Measurements from ENCODE around the gene SLC35B4. TPM values are rescaled to one million over a fixed set of nuclear protein-coding genes. Genes with fewer than 3 reads are reported as not detected.

Gene SLC35B4
- total RNA-seq, 1 experiment from 2014 or later, result 14.7 TPM

DNA sequence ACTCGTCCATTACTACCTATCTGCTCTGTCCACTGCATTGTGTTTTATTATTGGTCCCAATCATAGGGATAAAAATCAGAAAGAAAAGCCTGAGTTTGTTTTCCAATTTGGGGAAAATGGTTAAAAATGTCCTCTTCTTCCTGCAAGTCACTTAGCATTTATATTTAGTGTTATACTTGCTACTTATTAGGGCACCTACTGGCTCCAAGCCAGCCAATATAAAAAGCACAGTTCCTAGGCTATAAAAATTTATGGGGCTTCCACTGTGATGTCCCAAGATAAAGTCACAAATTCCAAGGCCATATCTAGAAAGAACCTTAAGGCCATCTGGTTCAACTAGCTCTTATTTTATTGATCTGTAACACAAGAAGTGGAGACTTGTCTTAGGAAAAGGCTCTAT is 3.2 kb downstream of the SLC35B4 start (continued):
- TF ChIP-seq, protein P1, sequence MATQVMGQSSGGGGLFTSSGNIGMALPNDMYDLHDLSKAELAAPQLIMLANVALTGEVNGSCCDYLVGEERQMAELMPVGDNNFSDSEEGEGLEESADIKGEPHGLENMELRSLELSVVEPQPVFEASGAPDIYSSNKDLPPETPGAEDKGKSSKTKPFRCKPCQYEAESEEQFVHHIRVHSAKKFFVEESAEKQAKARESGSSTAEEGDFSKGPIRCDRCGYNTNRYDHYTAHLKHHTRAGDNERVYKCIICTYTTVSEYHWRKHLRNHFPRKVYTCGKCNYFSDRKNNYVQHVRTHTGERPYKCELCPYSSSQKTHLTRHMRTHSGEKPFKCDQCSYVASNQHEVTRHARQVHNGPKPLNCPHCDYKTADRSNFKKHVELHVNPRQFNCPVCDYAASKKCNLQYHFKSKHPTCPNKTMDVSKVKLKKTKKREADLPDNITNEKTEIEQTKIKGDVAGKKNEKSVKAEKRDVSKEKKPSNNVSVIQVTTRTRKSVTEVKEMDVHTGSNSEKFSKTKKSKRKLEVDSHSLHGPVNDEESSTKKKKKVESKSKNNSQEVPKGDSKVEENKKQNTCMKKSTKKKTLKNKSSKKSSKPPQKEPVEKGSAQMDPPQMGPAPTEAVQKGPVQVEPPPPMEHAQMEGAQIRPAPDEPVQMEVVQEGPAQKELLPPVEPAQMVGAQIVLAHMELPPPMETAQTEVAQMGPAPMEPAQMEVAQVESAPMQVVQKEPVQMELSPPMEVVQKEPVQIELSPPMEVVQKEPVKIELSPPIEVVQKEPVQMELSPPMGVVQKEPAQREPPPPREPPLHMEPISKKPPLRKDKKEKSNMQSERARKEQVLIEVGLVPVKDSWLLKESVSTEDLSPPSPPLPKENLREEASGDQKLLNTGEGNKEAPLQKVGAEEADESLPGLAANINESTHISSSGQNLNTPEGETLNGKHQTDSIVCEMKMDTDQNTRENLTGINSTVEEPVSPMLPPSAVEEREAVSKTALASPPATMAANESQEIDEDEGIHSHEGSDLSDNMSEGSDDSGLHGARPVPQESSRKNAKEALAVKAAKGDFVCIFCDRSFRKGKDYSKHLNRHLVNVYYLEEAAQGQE (IDR thresholded peaks at IDR 0.05; ENCODE audit: low read depth), result no peak

DNA sequence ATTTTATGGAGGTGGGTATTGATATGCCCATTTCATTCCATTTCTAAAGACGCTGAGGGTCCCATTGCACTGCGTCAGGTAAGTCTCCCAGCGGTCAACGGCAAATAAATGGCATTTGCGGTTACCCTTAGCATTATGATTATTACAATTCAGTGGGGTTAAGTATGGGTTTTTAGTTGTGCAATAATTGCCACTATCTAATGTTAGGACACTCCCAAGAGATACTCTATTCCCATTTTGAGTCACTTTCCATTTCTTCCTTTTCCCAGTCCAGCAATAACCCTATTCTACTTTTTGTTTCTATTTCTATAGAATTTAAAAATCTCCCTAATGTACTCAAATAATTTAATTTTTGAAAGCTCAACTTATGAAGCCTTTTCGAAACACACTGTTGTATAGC is 4.0 kb downstream of the SLC35B4 start:
- RAD21 ChIA-PET (ENCODE audit: low non-redundant PET in 1 of 2, low total read pairs in 2 of 2, uncharacterized antibody in 2 of 2, unreplicated experiment in 2 of 2), result no interaction called here
- TF ChIP-seq, protein P1 (IDR thresholded peaks at IDR 0.05; ENCODE audit: low read depth), result no peak
- TF ChIP-seq SIN3A (IDR thresholded peaks at IDR 0.05; ENCODE audit: low read depth), result no peak
- TF ChIP-seq EZH2phosphoT487 (IDR thresholded peaks at IDR 0.05; ENCODE audit: borderline replicate concordance), result no peak
- TF ChIP-seq CEBPB (IDR thresholded peaks at IDR 0.05; ENCODE audit: low read depth), result no peak
- TF ChIP-seq, protein P2, sequence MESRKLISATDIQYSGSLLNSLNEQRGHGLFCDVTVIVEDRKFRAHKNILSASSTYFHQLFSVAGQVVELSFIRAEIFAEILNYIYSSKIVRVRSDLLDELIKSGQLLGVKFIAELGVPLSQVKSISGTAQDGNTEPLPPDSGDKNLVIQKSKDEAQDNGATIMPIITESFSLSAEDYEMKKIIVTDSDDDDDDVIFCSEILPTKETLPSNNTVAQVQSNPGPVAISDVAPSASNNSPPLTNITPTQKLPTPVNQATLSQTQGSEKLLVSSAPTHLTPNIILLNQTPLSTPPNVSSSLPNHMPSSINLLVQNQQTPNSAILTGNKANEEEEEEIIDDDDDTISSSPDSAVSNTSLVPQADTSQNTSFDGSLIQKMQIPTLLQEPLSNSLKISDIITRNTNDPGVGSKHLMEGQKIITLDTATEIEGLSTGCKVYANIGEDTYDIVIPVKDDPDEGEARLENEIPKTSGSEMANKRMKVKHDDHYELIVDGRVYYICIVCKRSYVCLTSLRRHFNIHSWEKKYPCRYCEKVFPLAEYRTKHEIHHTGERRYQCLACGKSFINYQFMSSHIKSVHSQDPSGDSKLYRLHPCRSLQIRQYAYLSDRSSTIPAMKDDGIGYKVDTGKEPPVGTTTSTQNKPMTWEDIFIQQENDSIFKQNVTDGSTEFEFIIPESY (IDR thresholded peaks at IDR 0.05; ENCODE audit: extremely low read depth, insufficient replicate concordance, low read length), result no peak
- TF ChIP-seq SRF (IDR thresholded peaks at IDR 0.05; ENCODE audit: low read depth), result no peak
- no peak for TF ChIP-seq EZH2 (IDR thresholded peaks at IDR 0.05)
- no peak for TF ChIP-seq POLR2A (IDR thresholded peaks at IDR 0.05; ENCODE audit: borderline replicate concordance, extremely low read depth, insufficient read depth, insufficient read length)
- TF ChIP-seq JUND (IDR thresholded peaks at IDR 0.05), result no peak
- TF ChIP-seq CBX3 (IDR thresholded peaks at IDR 0.05; ENCODE audit: low read depth), result no peak
- TF ChIP-seq, protein P3, sequence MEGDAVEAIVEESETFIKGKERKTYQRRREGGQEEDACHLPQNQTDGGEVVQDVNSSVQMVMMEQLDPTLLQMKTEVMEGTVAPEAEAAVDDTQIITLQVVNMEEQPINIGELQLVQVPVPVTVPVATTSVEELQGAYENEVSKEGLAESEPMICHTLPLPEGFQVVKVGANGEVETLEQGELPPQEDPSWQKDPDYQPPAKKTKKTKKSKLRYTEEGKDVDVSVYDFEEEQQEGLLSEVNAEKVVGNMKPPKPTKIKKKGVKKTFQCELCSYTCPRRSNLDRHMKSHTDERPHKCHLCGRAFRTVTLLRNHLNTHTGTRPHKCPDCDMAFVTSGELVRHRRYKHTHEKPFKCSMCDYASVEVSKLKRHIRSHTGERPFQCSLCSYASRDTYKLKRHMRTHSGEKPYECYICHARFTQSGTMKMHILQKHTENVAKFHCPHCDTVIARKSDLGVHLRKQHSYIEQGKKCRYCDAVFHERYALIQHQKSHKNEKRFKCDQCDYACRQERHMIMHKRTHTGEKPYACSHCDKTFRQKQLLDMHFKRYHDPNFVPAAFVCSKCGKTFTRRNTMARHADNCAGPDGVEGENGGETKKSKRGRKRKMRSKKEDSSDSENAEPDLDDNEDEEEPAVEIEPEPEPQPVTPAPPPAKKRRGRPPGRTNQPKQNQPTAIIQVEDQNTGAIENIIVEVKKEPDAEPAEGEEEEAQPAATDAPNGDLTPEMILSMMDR (IDR thresholded peaks at IDR 0.05 in 2 of 3, conservative IDR thresholded peaks at IDR 0.05 in 1 of 3; ENCODE audit: borderline replicate concordance in 1 of 3, insufficient read depth in 1 of 3, low read depth in 2 of 3, low read length in 2 of 3), result no peak
- TF ChIP-seq POLR2AphosphoS5 (IDR thresholded peaks at IDR 0.05; ENCODE audit: low read depth, low read length), result no peak
- TF ChIP-seq, protein P4, sequence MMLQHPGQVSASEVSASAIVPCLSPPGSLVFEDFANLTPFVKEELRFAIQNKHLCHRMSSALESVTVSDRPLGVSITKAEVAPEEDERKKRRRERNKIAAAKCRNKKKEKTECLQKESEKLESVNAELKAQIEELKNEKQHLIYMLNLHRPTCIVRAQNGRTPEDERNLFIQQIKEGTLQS (IDR thresholded peaks at IDR 0.05), result no peak
- no peak for TF ChIP-seq SP1 (IDR thresholded peaks at IDR 0.05; ENCODE audit: low read depth)

More for the DNA sequence above, 4.0 kb downstream of the SLC35B4 start:
- Histone ChIP-seq H3K4me1 (ENCODE audit: control insufficient read depth in 1 of 2, insufficient read depth in 2 of 2, low read length in 2 of 2) (peaks cover 3 to 12% of the 10 kb centered on the region in 2 experiments; a peak in 3 of 4 replicates), H2AFZ (ENCODE audit: low read depth, low read length, poor library complexity, severe bottlenecking) (no peak overlapping the region), H3K9me2 (ENCODE audit: insufficient read depth) (no peaks in the 10 kb centered on the region), H3K9me3 (ENCODE audit: control insufficient read depth in 1 of 2, insufficient read depth in 1 of 2, low read depth in 1 of 2, low read length in 2 of 2) (no peaks in the 10 kb centered on the region), H3K9ac (ENCODE audit: low read length) (no peak overlapping the region), H3K4me2 (ENCODE audit: low read length) (no peak overlapping the region), H4K20me1 (ENCODE audit: insufficient read depth) (no peaks in the 10 kb centered on the region), H3K27me3 (ENCODE audit: insufficient read depth, low read length) (no peaks in the 10 kb centered on the region), H3K27ac (ENCODE audit: low read depth, low read length) (no peak overlapping the region), H3K79me2 (ENCODE audit: insufficient read depth, low read length) (no peaks in the 10 kb centered on the region; the same call in 1 of the 2 replicates), H3K4me3 (replicated peaks in 1 of 2; ENCODE audit: low read depth in 1 of 2, low read length in 2 of 2) (no peak overlapping the region), H3K36me3 (ENCODE audit: control insufficient read depth in 1 of 2, insufficient read depth in 2 of 2, low read length in 2 of 2) (no peaks in the 10 kb centered on the region)
- POLR2A ChIA-PET, result no interaction called here
- ATAC-seq (no peak), DNase-seq (ENCODE audit: low read depth, low spot score) (no peak)
- BruUV-seq (replicated peaks), result no TSS peak
- intact Hi-C loops (cut with micrococcal nuclease), result loop anchor here (10.0 kb wide), 1 partner anchor 1228 kb away; the partner anchor contains the start of gene CHCHD3
- CTCF ChIA-PET, result no interaction called here

All from HCT116 (cell line).